SKM-1 (cell line): Measurements from ENCODE around the gene PPFIA1.

Source experiments
- DNase-seq: peaks from one replicate; lab custom pipeline; 2025; ENCODE audit not compliant: unreplicated experiment; lab: John Stamatoyannopoulos, UW

The PPFIA1 gene

DNA sequence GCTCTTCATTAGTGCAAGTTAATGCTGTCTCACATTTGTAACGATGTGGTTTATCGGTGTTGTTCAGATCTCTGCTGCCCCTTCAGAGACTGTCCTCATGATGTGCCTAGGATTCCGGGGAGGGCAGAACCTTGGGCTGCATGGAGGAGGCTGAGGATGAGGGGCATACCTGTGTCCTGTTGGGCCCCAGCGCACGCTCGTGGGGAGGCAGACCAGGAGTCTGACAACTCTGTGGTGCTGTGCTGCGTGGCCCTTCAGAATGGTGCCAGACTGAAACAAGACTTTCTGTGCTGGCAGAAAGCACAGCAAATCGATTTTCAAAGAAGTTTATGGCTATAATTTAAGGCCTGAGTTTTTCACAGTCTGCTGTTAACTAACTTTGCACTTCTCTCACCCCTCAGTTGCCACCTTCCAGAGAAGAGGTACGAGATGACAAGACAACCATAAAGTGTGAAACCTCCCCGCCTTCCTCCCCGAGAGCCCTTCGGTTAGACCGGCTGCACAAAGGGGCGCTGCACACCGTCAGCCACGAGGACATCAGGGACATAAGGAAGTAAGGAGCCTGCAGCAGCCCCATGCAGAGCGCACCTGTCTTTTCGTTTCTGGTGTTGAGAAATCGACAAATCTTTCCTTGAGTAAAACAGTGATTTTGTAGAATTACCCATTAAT is 83.5 kb downstream of the PPFIA1 start:
- no peak for DNase-seq

DNA sequence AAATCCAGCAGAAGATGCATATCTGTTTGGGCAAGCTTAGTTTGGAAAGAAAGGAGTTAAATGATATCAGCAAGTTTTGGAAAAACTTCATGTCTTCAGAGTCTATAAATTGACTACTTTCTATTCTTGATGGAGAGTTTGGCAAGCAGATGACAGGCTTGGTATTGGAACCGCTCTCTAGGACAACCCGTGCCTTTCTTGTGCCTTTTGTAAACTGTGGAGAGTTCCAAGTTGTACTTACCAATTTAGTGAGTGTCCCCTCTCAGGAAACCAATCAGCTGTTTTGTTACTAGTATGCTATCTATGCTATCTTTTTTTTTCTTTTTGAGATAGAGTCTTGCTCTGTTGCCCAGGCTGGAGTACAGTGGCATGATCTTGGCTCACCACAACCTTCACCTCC is 84.1 kb downstream of the PPFIA1 start:
- DNase-seq = no peak

DNA sequence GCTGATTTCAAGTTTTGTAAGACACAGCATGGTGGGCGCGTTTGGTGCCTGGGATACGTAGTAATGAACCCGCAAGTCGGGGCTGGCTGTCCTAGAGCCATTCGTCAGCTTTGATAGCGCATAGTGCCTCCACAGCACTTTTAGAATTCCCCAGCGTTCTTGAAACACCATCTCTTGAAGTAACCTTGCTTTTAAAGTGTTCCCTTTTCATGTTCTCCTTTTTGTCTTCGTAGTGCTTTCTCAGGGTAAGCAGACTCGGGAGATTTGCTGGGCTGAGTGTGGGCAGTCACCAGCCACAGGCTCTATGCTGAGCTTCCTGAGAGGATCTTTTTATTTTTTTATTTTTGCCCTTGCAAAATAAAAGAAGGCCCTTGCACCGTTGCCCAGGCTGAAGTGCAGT is 88.3 kb downstream of the PPFIA1 start:
- DNase-seq = no peak

DNA sequence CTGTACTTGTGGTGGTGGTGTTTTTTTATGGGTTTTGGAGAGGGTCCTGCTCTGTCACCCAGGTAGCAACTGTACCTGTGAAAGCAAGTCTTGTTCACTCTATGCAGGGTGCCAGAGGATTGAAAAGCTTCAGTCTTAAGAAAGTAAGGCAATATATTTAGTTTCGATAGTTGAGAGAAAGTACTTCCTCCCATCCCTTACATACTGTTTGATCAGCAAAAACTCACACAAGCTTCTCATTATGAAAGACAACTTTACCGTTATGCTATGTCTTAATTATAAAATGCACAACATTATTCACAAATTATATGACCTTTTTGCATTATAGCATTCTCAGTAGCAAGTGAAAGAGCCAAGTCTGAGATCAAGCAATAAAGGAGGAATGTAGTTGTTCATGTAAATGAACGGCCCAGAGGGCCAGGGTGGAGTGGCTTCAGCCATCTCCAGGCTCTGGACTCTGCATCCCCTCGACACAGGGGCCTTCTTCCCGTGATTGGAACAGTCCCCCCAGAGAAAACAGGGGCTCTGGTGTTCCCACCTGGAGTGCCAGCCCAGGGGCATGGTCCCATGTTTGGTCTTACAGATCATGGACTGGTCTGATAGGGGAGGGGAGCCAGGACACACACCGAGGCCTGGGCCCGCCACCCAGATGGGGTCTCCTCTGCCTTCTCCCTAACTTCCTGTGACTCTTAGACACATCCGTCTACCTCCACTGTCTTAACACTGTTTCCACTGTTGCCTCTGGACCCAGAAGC is 89.1 kb downstream of the PPFIA1 start:
- DNase-seq = no peak

DNA sequence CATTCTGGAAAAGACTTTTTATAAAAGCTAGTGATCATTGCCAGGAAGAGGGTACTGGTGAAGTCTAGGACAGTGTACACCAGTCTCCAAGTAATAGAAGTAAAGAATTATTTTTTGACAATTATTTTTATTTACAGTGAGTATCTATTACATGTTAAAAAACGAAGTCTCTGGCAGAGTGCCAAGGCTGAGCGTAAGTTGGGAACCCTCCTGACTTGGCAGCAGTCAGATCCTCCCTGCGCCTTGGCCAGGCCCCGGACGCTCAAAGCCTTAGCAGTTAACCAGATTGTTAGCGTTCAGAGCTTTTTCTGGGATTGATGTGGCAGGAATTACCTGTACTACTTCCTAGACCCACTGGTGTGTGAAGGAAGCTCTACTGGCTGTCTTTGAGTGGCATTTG is 89.7 kb downstream of the PPFIA1 start:
- no peak for DNase-seq

DNA sequence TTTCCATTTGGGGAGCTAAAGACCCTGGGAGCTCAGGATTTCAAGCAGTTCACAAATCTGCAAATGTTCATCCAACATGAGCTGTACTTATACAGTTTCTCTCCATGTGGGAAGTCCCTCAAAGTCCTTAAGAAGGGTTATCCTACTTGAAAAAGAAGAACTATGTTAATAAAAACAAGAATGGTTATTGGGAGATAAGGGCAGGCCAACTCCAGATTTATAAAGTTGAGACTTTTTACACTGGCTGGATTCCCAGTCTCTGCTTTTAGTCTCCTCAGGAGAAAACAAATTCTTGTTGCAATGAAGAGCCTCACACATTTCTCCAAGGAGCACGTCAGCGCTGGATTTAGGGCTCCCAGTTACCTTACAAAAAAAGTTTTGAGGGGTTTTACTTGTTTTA is 93.7 kb downstream of the PPFIA1 start:
- no peak for DNase-seq

DNA sequence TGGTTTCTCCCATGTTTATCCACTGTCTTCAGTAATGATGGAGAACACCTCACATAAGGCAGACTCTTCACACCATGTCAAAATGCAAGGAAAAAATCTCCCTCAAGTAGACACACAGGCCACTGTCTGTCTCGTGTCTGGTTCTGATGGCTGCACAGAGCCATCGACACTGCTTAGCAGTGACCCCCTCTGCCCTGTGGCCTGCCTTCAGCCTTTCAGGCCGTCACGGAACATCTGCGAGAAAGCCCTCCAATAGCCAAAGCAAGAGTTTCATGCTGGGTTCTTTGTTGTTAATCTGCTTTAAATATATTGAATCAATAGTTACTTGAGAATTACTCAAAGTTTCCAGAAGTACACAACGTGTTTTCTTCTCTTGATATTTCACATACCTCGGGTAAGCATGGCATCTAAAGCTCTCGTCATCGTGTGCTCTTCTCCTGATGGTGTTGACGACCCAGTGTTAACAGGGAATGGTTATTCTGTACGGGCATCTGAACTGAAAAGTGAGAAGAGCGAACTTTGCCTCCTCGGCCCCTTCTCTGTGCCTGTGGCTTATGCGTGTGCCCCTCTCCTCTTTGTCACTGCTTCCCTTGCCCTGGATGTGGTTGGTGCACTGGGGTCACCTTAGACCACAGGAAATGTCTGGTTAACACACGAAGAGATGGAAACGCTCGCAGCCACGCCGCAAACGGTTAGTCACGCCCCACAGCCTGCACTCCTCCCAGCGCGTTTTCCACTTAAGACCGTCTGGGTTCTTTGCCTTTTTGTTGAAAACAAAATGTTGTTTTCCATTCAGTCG is 94.5 kb downstream of the PPFIA1 start:
- DNase-seq = no peak

DNA sequence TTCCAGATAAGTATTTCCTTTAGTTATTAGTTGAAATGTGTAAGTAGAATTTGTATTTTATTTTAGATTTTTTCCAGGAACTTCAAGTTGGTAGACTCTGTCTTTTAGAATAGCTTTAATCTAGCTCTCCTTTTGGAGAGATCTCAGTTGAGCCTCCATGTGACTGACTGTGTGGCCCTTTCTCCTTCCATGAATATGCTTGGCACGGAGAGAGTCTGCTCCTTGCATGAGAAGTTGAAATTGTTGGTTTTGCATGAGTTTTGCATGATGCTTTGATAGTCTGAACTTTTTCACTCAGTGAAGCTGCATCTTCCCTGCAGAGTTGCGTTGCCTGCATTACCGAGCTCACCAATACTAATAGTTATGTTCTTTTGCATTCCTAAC is 95.0 kb downstream of the PPFIA1 start:
- DNase-seq = no peak

DNA sequence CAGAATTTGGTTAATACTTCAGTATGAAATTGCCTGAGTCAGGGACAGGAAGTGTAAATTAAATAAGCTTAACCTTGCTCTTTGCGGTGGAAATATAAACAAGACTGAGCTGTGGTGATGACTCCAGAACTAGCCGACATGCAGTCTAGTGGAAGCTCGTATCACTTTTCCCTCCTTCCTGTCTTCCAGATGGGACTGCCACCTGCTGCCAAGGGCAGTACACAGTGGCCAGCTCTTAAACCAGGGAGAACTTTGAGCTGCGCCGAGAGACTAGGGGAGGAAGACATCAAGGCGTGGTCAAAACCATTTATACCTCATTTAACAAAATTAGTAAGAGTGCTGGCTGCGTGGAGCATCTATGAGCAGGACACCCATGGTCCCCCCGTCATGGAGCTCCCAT is 96.6 kb downstream of the PPFIA1 start:
- no peak for DNase-seq

DNA sequence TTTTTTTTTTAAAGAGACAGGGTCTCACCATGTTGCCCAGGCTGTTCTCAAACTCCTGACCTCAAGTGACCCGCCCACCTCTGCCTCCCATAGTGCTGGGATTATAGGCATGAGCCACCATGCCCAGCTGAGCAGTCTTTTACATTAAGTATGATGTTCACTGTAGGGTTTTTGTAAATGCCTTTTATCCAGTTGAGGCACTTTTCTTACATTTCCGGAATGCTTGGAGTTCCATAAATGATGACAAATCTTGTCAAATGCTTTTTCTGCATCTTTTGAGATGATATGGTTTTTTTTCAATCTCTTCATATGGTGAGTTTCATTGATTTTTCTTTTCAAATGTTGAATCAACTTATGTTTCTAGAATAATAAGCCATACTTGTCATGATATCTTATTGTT is 98.5 kb downstream of the PPFIA1 start:
- no peak for DNase-seq

DNA sequence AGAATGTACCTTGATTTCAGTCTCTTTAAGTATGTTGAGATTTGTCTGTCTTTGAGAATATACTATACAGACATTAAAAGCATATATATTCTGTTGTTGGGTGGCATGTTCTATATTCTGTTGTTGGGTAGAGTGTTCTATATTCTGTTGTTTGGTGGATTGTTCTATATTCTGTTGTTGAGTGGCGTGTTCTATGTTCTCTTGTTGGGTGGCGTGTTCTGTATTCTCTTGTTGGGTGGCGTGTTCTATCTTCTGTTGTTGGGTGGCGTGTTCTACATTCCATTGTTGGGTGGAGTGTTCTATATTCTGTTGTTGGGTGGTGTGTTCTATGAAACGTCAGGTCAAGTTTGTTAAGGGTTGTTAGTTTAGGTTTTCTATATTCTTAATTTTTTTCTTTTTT is 100.8 kb downstream of the PPFIA1 start:
- no peak for DNase-seq

DNA sequence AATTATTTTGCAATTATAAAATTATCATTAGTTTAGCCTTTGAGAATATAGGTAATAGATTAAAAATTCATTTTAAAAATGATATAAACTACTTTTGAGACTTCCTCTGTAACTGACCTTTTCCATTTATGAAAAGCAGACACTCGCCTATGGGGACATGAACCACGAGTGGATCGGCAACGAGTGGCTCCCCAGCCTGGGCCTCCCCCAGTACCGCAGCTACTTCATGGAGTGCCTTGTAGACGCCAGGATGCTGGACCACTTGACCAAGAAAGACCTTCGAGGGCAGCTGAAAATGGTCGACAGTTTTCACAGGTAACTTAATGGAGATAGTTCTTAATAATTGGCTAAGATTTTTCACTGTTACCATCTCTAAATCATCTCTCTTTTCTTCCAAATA is 101.6 kb downstream of the PPFIA1 start:
- no peak for DNase-seq

DNA sequence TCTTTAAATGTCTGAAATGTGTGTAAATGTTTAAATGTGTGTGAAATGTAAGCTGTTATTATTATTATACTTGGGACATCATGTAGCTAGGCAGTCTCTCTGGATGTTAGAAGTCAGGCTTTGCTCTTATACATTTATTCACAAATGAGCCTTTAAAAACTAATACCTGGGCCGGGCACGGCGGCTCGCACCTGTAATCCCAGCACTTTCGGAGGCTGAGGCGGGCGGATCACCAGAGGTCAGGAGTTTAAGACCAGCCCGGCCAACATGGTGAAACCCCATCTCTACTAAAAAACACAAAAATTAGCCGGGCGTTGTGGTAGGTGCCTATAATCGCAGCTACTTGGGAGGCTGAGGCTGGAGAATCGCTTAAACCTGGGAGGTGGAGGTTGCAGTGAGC is 106.1 kb downstream of the PPFIA1 start:
- no peak for DNase-seq

DNA sequence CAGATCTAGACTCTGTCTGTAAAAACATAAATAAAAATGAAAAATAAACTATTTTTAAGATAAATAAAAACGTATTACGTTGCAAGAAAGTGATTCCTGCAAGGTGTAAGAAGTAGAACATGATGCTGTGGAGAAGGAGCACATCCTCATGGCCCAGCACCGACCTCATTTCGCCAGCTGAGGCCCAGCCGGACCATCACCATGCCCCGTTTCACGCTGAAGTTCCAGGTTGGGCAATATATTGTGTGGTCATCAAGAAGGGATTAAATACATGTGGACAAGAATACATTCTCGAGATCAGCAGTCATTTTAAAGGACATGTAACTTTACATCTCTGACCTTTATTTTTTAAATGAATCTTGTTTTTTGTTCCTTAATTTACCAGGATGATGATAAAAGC is 107.2 kb downstream of the PPFIA1 start:
- DNase-seq = no peak

DNA sequence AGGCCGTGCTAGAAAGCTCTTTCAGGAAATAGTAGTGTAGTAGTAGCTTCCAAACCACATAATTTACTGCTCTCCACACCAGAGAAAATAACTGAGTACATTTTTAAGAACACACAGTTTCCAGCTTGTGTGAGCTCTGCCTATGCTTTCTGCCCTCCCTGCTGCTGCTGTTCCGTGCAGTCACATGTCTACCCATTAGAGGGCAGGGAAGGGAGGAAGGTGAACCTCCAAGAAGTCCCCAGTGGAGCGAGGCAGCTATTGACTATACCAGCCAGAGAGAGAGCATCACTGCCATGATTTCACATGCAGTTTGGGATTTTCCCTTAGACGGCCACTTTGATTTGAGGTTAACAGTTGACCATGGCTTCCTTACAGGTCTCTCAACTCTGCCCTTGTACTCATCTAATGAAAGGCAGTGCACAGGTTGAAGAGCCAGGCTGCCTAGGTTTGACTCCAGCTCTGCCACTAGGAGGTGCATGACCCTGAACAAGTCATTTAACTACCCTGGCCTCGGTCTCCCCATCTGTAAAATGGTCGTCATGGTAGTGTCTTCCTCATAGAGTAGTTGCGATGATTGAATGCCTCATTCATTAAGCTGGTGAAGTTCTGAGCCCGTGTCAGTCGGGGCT is 108.1 kb downstream of the PPFIA1 start:
- DNase-seq = no peak

DNA sequence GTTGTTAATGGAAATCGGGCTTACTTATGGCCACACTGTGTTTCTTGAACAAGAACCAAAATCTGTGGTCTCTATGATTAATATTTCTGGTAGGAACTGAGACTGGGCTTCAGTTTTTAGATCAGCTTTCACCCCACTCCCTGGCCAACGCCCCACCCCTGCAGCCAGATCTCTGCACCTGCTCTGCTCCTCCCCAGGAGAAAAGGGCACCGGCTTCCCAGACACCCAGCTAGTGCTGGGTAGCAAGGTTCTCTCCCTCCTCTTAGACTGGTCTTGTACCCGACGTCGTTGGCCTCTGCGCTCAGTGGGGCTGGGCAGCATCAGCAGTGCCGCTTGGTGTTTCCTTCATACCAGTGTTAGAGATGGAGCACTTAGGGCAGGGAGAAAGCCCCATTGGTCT is 110.9 kb downstream of the PPFIA1 start:
- no peak for DNase-seq

DNA sequence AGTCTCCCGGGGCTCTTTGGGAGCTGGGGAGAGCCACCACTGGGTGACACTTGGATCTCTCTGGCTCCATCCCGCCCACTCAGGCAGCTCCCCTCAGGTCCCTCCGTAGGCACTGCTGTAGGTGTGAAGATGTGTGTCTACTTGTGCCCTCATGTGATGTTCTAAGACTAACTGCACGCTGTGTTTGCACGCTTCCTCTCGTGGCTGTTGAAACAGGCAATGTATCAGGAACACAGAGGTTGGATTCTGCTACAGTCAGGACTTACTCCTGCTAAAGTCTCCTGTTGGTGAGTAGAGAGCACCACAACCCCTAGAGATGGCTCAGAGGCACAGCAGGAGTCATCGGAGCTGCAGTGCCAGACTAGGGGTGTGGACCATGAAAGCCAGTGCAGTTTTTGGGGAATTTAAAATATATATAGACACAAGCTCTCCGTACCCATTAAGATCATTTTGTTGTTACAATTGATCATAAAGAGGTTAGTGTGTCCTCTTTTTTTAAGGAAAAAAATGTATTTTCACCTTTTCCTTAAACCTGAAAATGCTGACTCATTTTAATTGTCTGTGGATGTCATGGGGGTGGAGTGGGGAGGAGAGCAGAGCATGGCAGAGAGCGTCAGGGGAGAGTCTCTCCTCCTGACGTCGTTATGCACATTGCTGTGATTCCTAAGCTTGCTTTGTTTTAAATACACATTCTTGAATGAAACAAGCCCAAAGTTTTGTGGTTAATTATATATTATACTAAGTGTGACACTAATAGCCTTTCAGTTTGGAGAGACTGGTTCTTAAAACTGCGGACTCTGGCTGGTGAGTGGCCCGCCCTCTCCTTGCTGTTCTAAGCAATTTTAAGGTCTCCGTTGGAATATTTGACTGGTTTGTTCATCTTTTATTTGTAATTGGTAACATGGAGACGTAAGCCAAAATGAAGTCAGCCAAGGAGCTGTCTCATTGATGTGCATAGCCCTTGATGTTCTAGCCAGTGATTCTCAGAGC is 111.7 kb downstream of the PPFIA1 start:
- DNase-seq = no peak

DNA sequence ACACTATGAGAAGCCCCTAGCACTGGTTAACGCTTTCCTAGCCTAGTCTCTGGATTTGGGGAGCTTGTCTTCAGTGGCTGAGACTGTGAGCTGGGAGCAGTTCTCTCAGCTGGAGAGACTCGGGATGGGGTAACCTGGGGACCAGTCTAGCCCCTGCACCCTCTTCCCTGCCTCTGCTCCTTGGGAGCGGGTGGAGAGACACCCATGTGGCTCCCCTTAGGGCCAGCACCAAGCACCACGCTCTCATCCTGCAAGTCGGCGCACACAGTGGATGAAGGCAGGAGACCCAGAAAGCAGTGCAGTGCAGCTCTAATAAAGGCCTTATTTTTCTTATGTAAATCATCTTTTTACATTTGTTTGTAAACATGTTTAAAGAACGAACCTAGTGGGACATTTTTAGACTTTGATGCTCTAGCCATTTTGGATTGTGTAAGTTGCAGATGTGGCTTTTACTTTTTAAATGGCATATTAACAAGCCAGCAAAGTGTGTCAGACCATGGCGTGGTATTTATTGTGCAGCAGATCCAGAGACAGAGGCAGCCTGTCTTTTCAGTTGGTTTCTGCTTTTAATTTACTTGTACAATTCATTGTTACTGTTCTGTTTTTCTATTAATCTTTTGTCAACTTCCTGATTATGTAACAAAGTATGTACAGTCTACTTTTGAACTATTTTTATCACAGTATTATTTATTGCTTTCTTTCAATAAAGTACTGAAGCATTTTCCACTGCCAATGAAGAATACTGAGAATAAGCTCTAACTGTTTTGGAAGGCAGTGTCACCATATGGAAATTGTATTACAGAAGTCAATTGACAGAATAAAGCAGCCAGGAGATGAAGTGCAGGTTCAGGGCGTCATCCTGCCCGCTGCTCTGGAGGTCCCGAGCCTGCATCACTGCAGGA is 113.4 kb downstream of the PPFIA1 start:
- no peak for DNase-seq

DNA sequence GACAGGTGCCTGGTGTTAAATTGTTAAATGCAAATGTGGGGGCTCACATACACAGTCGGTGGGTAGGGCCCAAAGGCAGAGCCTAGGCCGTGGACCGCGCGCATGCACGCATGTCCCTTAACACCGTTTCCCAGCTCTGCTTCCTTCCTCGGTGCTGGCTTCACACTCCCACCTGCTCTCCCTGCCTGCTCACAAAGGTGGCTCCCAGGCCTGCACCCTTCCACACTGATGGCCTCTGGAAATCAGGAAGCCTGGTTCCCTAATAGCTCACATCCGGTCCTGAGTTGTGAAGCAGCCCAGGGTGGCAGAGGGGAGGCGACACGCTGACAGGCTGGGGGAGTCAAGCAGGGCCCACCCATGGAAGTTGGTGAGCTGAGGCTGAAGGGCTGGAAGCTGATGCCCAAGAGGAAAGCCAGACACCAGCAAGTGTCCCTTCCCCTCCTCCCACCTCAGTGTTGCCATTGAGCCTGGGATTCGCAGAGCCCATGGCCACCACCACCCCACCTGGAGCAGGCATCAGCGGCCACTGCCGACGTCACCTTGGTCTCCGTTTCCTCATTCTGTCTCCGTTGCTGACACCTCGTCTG is 114.2 kb downstream of the PPFIA1 start:
- DNase-seq = no peak
